Measurements from ENCODE around the gene ATE1. TPM values are rescaled to one million over a fixed set of nuclear protein-coding genes. Genes with fewer than 3 reads are reported as not detected.

Gene ATE1
- total and polyA plus RNA-seq, 8 donors = 2.8 to 15.4 (median 8.5) TPM

- ATAC-seq (peak in 2 of 4 donors; percentile 47 to 63), FAIRE-seq (no peak)
- whole genome bisulfite sequencing, 2 donors = 72 to 85% methylated on average over 7 of the region's 7 CpGs
These were observed 19.8 kb upstream of the ATE1 start for GRCh38 chr10:121947343-121948330.

GRCh38 chr10:121942749-121943416 is 15.1 kb upstream of the ATE1 start:
- intact Hi-C loops (cut with DNase I) = no loop called here
- ATAC-seq (peak in 2 of 4 donors; percentile 27 to 58), FAIRE-seq (no peak), DNase-seq (no peak)
- Histone ChIP-seq H3K27me3 (no peaks in the 10 kb centered on the region), H3K9me3 (no peaks in the 10 kb centered on the region), H3K36me3 (no peaks in the 10 kb centered on the region), H3K4me1 (no peaks in the 10 kb centered on the region), H3K4me3 (no peak overlapping the region), H3K27ac (no peak overlapping the region)
- TF ChIP-seq CTCF (IDR thresholded peaks at IDR 0.05) = no peak
- WGBS, 2 donors = 62 to 93% methylated on average over 2 of the region's 2 CpGs

More at GRCh38 chr10:121947343-121948330, 19.8 kb upstream of the ATE1 start:
- H3K4me1 ChIP-seq = no peaks in the 10 kb centered on the region
- no peak overlapping the region for H3K27ac ChIP-seq
- no peak for DNase-seq
- H3K27me3 ChIP-seq = no peaks in the 10 kb centered on the region
- no peak overlapping the region for H3K4me3 ChIP-seq
- H3K9me3 ChIP-seq = no peaks in the 10 kb centered on the region
- intact Hi-C loops (cut with DNase I) = no loop called here
- H3K36me3 ChIP-seq = no peaks in the 10 kb centered on the region
- TF ChIP-seq CTCF (IDR thresholded peaks at IDR 0.05) = no peak

- H3K36me3 ChIP-seq = no peaks in the 10 kb centered on the region
- no peaks in the 10 kb centered on the region for H3K9me3 ChIP-seq
- H3K4me3 ChIP-seq = no peak overlapping the region
- WGBS, 2 donors = 76 to 78% methylated on average over 3 of the region's 3 CpGs
- intact Hi-C loops (cut with DNase I) = no loop called here
- ATAC-seq (no peak), FAIRE-seq (no peak), DNase-seq (no peak)
- no peak for TF ChIP-seq CTCF (IDR thresholded peaks at IDR 0.05)
- H3K27ac ChIP-seq = no peak overlapping the region
- no peaks in the 10 kb centered on the region for H3K27me3 ChIP-seq
- H3K4me1 ChIP-seq = no peaks in the 10 kb centered on the region
These were observed 13.7 kb upstream of the ATE1 start for GRCh38 chr10:121941532-121941931.

GRCh38 chr10:121936295-121936694 is 8.5 kb upstream of the ATE1 start:
- no peak for DNase-seq
- no peak for ATAC-seq
- peaks cover 0 to 8% (median 0%) of the 10 kb centered on the region in 3 donors for H3K4me1 ChIP-seq
- no peak overlapping the region for H3K27ac ChIP-seq
- no peak for FAIRE-seq
- no peak overlapping the region for H3K4me3 ChIP-seq
- TF ChIP-seq CTCF (IDR thresholded peaks at IDR 0.05) = no peak
- 95 to 97% methylated on average over 2 of the region's 2 CpGs for WGBS, 2 donors
- no peaks in the 10 kb centered on the region for H3K36me3 ChIP-seq
- H3K9me3 ChIP-seq = no peaks in the 10 kb centered on the region
- H3K27me3 ChIP-seq = no peaks in the 10 kb centered on the region
- intact Hi-C loops (cut with DNase I) = no loop called here
